Right atrium auricular region (tissue), 2 donors: Measurements from ENCODE around the gene UVRAG. TPM values are rescaled to one million over a fixed set of nuclear protein-coding genes. Genes with fewer than 3 reads are reported as not detected.
"Not testable (repeated sequence)": the region's sequence is repeated elsewhere in the genome, so short reads cannot be mapped to it uniquely, and the experiment has no call there.

Source experiments
- DNase-seq: peaks from one replicate; pipeline ENCODE4 v3.0.0-alpha.2; 2019; ENCODE audit warnings: low spot score
- H3K27ac ChIP-seq, 2 donors: fragments of 200-600 bp; sonication (generic); 1 replicate in 1 of 2; 2 replicates in 1 of 2; pipeline ENCODE4 v1.5.1; 2016 to 2019
- H3K27me3 ChIP-seq, 2 donors: fragments of 200-600 bp; sonication (generic); one replicate each; pipeline versions ENCODE4 v1.5.1 to v1.6.0; 2017 to 2019
- H3K36me3 ChIP-seq: fragments of 200-600 bp; sonication (generic); one replicate; pipeline ENCODE4 v1.5.1; 2016
- H3K4me1 ChIP-seq, 2 donors: fragments of 200-600 bp; sonication (generic); one replicate each; pipeline versions ENCODE4 v1.5.1 to v1.6.0; 2017 to 2019
- H3K4me3 ChIP-seq, 2 donors: fragments of 200-600 bp; sonication (generic); 1 replicate in 1 of 2; 2 replicates in 1 of 2; pipeline ENCODE4 v1.5.1; 2017 to 2019; ENCODE audit warnings: mild to moderate bottlenecking in 1 of 2, moderate library complexity in 1 of 2
- H3K9me3 ChIP-seq, 2 donors: fragments of 200-600 bp; sonication (generic); one replicate each; pipeline ENCODE4 v1.5.1; 2019
- CTCF ChIP-seq, 2 donors: fragments of 200-600 bp; sonication (generic); IDR thresholded peaks; one replicate each; pipeline ENCODE4 v1.5.1; 2019; ENCODE audit warnings: antibody characterized with exemption in 2 of 2
- total RNA-seq, 2 donors: library from RNA; depleted of rRNA; stranded (reverse); fragments of >200 nt; gene quantifications; one replicate each; pipeline ENCODE4 v1.1.0, GENCODE V29; 2016

Gene UVRAG
- total RNA-seq, 2 donors from 2014 or later, result 13.2 to 13.9 TPM

GRCh38 chr11:76049511-76049910 is 234.5 kb downstream of the UVRAG start:
- Histone ChIP-seq H3K4me3 (no peak overlapping the region), H3K9me3 (no peaks in the 10 kb centered on the region), H3K36me3 (no peaks in the 10 kb centered on the region), H3K4me1 (no peaks in the 10 kb centered on the region), H3K27ac (no peak overlapping the region), H3K27me3 (no peaks in the 10 kb centered on the region)
- DNase-seq, result no peak
- TF ChIP-seq CTCF (IDR thresholded peaks at IDR 0.05), result no peak

GRCh38 chr11:76051937-76052336 is 236.9 kb downstream of the UVRAG start:
- no peak for TF ChIP-seq CTCF (IDR thresholded peaks at IDR 0.05)
- Histone ChIP-seq H3K27me3 (no peaks in the 10 kb centered on the region), H3K9me3 (no peaks in the 10 kb centered on the region), H3K4me3 (no peak overlapping the region), H3K36me3 (no peaks in the 10 kb centered on the region), H3K4me1 (no peaks in the 10 kb centered on the region), H3K27ac (no peak overlapping the region)
- no peak for DNase-seq

GRCh38 chr11:76054330-76054729 is 239.3 kb downstream of the UVRAG start:
- no peaks in the 10 kb centered on the region for H3K36me3 ChIP-seq
- no peak for TF ChIP-seq CTCF (IDR thresholded peaks at IDR 0.05)

GRCh38 chr11:76056876-76057275 is 241.9 kb downstream of the UVRAG start:
- TF ChIP-seq CTCF (IDR thresholded peaks at IDR 0.05), result no peak
- no peak overlapping the region for H3K4me3 ChIP-seq

More at GRCh38 chr11:76054330-76054729, 239.3 kb downstream of the UVRAG start:
- H3K27ac ChIP-seq, result no peak overlapping the region
- DNase-seq, result no peak
- no peaks in the 10 kb centered on the region for H3K27me3 ChIP-seq
- H3K4me3 ChIP-seq, result no peak overlapping the region
- no peaks in the 10 kb centered on the region for H3K9me3 ChIP-seq
- no peaks in the 10 kb centered on the region for H3K4me1 ChIP-seq

GRCh38 chr11:76060475-76061036 is 245.5 kb downstream of the UVRAG start:
- H3K27ac ChIP-seq, H3K4me1 ChIP-seq, DNase-seq, H3K27me3 ChIP-seq, H3K9me3 ChIP-seq, H3K36me3 ChIP-seq, H3K4me3 ChIP-seq: not testable (repeated sequence)

More at GRCh38 chr11:76056876-76057275, 241.9 kb downstream of the UVRAG start:
- Histone ChIP-seq H3K36me3 (no peaks in the 10 kb centered on the region), H3K27me3 (no peaks in the 10 kb centered on the region), H3K27ac (no peak overlapping the region), H3K9me3 (no peaks in the 10 kb centered on the region), H3K4me1 (no peaks in the 10 kb centered on the region)
- DNase-seq, result no peak

- no peaks in the 10 kb centered on the region for H3K27me3 ChIP-seq
- peaks cover 18% of the 10 kb centered on the region for H3K36me3 ChIP-seq
- H3K4me3 ChIP-seq, result no peak overlapping the region
- H3K27ac ChIP-seq, result no peak overlapping the region
- H3K9me3 ChIP-seq, result no peaks in the 10 kb centered on the region
- DNase-seq, result no peak
- no peak for TF ChIP-seq CTCF (IDR thresholded peaks at IDR 0.05)
- H3K4me1 ChIP-seq, result no peaks in the 10 kb centered on the region
These were observed 247.7 kb downstream of the UVRAG start for GRCh38 chr11:76062733-76063132.
